Sigmoid colon (tissue), 4 donors: Measurements from ENCODE around the gene UBAC1.

ENCODE experiments used
- CTCF ChIP-seq, 4 experiments: fragments of 450-650 bp in 3 of 4; fragments of 200-600 bp in 1 of 4; IDR thresholded peaks; one replicate each; pipeline ENCODE4 v1.5.1; 2016 to 2019; ENCODE audit warnings: antibody characterized with exemption in 4 of 4, mild to moderate bottlenecking in 3 of 4, moderate library complexity in 2 of 4
- EP300 ChIP-seq, 4 donors: sonication (generic); formaldehyde crosslinking; IDR thresholded peaks; one replicate each; pipeline ENCODE4 v1.6.1; 2017; ENCODE audit warnings: antibody characterized with exemption in 4 of 4
- POLR2A ChIP-seq, 2 donors: fragments of 450-650 bp; IDR thresholded peaks; one replicate each; pipeline ENCODE4 v1.6.1; 2016; ENCODE audit warnings: antibody characterized with exemption in 2 of 2, mild to moderate bottlenecking in 2 of 2, moderate library complexity in 2 of 2
- POLR2AphosphoS5 ChIP-seq, 4 donors: sonication (generic); formaldehyde crosslinking; IDR thresholded peaks; one replicate each; pipeline ENCODE4 v1.6.1; 2017; ENCODE audit warnings: antibody characterized with exemption in 4 of 4

- no peak for TF ChIP-seq CTCF (IDR thresholded peaks at IDR 0.05)
- TF ChIP-seq POLR2A (IDR thresholded peaks at IDR 0.05), result no peak
- no peak for TF ChIP-seq POLR2AphosphoS5 (IDR thresholded peaks at IDR 0.05)
- no peak for TF ChIP-seq EP300 (IDR thresholded peaks at IDR 0.05)
Measured at GRCh38 chr9:135886147-135886981, 74.8 kb downstream of the UBAC1 start.
